ENCODE data around the gene WASF3. TPM values are rescaled to one million over a fixed set of nuclear protein-coding genes. Genes with fewer than 3 reads are reported as not detected.

The WASF3 gene
- total RNA-seq, 4 donors from 2014 or later: 34.8 to 101 (median 49.3) TPM

GRCh38 chr13:26653310-26653709, 95.8 kb downstream of the WASF3 start:
- TF ChIP-seq, protein P1, sequence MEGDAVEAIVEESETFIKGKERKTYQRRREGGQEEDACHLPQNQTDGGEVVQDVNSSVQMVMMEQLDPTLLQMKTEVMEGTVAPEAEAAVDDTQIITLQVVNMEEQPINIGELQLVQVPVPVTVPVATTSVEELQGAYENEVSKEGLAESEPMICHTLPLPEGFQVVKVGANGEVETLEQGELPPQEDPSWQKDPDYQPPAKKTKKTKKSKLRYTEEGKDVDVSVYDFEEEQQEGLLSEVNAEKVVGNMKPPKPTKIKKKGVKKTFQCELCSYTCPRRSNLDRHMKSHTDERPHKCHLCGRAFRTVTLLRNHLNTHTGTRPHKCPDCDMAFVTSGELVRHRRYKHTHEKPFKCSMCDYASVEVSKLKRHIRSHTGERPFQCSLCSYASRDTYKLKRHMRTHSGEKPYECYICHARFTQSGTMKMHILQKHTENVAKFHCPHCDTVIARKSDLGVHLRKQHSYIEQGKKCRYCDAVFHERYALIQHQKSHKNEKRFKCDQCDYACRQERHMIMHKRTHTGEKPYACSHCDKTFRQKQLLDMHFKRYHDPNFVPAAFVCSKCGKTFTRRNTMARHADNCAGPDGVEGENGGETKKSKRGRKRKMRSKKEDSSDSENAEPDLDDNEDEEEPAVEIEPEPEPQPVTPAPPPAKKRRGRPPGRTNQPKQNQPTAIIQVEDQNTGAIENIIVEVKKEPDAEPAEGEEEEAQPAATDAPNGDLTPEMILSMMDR (IDR thresholded peaks at IDR 0.05; ENCODE audit: low read depth): no peak

DNA sequence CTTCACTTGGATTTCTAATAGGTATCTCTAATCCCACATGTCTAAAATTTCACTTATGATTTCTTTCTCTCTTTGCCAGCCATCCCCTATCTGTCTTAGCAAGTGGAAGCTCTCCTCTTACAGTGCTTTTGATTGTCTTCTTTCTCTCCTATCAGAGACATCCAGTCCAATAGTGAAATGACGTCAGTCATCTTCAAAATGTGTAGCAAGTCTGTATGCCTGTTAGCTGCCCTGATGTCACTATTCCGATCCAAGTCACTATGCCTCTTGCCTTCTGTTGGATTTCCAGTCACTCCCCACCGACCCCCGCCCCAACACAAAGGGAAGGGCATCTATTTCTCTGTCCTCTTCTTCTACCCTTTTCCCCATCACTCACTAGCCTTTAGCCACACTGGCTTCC, 96.4 kb downstream of the WASF3 start:
- TF ChIP-seq, protein P1 (IDR thresholded peaks at IDR 0.05; ENCODE audit: low read depth): no peak

GRCh38 chr13:26656919-26657318, 99.4 kb downstream of the WASF3 start:
- TF ChIP-seq, protein P1 (IDR thresholded peaks at IDR 0.05; ENCODE audit: low read depth): no peak

- TF ChIP-seq, protein P1 (IDR thresholded peaks at IDR 0.05; ENCODE audit: low read depth): no peak
Observed at GRCh38 chr13:26658448-26659385, 101.2 kb downstream of the WASF3 start.

DNA sequence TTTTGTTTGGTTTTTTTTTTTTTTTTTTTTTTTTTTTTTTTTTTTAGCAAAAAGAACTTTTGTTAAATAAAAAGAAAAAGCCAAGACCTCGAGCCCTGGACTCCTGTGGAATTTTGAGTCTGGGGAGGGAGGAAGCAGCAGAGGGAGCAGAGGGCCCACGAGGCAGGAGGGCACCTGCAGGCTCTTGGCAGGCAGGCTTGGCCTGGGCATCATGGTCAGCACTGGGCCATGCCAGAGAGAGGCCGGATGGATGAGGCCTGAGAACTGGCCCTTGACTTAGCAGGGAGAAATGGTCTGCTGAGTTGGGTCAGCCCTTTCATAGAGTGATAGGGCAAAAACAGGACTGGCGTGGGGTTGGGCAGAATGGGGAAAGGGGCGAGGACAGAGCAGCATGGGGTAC, 102.7 kb downstream of the WASF3 start:
- TF ChIP-seq, protein P1 (IDR thresholded peaks at IDR 0.05; ENCODE audit: low read depth): no peak

DNA sequence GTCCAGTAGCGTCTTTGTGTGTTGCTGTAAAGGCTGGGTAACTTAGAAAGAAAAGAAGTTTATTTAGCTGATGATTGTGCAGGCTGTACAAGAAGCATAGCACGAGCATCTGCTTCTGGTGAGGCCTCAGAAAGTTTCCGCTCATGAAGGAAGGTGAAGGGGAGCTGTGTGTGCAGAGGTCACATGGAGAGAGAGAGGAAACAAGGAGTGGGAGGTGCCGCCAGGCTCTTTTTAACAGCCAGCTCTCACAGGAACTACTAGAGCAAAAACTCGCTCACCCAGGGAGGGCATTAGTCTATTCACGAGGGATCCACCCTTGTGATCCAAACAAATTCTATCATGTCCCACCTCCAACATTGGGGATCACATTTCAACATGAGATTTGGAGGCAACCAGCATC, 103.3 kb downstream of the WASF3 start:
- TF ChIP-seq, protein P1 (IDR thresholded peaks at IDR 0.05; ENCODE audit: low read depth): no peak

DNA sequence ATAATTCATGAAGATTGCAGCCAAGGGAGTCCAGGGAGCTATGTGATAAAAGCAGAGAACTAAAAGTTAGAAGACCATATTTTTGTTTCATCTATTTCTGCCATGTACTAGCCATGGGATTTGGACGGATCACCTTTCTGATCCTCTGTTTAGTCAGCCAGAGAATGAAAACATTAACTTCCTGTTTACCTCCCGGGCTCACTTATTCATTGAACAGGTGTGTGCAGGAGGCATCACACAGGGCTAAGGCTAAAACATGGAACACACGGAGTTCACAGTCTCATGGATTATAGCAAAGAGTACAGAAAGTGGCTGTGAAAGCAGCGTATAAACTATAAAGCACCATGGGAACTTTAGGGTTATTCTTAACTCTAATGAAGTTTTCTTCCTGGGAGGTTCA, 106.3 kb downstream of the WASF3 start:
- TF ChIP-seq, protein P1 (IDR thresholded peaks at IDR 0.05; ENCODE audit: low read depth): no peak
